Loucy (cell line): Measurements from ENCODE around the gene TOGARAM1.

Experiments
- EZH2phosphoT487 ChIP-seq: fragments of 200-600 bp; IDR thresholded peaks from 2 replicates; pipeline ENCODE4 v1.6.1; 2018; ENCODE audit warnings: antibody characterized with exemption, mild to moderate bottlenecking, moderate library complexity, borderline replicate concordance
- TF ChIP-seq, protein P1 (sequence below): fragments of 200-600 bp; sonication (generic); conservative IDR thresholded peaks from 2 replicates; pipeline ENCODE4 v1.5.1; 2014; ENCODE audit warnings: mild to moderate bottlenecking, antibody characterized with exemption, low read length

DNA sequence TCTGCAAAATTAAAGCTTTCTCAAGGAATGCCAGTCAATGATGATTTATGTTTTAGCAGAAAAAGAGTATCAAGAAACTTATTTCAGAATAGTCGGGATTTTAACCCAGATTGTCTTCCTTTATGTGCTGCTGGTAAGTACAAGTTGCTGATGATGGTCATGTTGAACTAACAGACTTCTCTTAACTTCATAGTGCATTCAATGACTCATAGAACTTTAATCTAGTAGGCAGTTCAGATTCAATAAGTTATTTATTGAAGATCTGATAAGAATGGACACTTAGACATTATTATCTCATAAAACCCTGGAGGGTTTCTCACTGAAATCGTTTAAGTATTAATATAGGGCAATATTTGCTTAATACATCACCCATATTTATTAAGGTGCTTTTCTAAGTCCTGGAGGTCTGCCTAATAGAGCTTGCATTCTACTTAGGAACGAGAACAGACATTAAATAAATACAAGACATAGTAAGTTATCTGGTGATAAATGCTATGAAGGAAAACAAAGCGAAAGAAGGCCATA lies 33.8 kb downstream of the TOGARAM1 start:
- TF ChIP-seq, protein P1, sequence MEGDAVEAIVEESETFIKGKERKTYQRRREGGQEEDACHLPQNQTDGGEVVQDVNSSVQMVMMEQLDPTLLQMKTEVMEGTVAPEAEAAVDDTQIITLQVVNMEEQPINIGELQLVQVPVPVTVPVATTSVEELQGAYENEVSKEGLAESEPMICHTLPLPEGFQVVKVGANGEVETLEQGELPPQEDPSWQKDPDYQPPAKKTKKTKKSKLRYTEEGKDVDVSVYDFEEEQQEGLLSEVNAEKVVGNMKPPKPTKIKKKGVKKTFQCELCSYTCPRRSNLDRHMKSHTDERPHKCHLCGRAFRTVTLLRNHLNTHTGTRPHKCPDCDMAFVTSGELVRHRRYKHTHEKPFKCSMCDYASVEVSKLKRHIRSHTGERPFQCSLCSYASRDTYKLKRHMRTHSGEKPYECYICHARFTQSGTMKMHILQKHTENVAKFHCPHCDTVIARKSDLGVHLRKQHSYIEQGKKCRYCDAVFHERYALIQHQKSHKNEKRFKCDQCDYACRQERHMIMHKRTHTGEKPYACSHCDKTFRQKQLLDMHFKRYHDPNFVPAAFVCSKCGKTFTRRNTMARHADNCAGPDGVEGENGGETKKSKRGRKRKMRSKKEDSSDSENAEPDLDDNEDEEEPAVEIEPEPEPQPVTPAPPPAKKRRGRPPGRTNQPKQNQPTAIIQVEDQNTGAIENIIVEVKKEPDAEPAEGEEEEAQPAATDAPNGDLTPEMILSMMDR: no peak
- no peak for TF ChIP-seq EZH2phosphoT487
